Mesendoderm (in vitro differentiated cells): Measurements from ENCODE around the gene ROBO1.

Experiments
- DNase-seq: peaks from one replicate; pipeline ENCODE4 v3.0.0; 2013
- H2AK5ac ChIP-seq: 2 replicates; pipeline ENCODE4 v1.6.1; 2013; ENCODE audit warnings: low read length, inconsistent platforms
- H2BK120ac ChIP-seq: 2 replicates; pipeline ENCODE4 v1.6.1; 2013; ENCODE audit warnings: low read depth, mild to moderate bottlenecking, low read length, moderate library complexity, mixed read lengths
- H2BK15ac ChIP-seq: replicated peaks from 2 replicates; pipeline ENCODE4 v1.6.1; 2013; ENCODE audit warnings: low read depth, mild to moderate bottlenecking, moderate library complexity
- H2BK5ac ChIP-seq: 2 replicates; pipeline ENCODE4 v1.6.1; 2013; ENCODE audit warnings: low read length, inconsistent platforms
- H3K18ac ChIP-seq: 2 replicates; pipeline ENCODE4 v1.6.1; 2013; ENCODE audit warnings: mild to moderate bottlenecking, low read length, mixed read lengths
- H3K23ac ChIP-seq: one replicate; pipeline ENCODE4 v1.6.1; 2013; ENCODE audit warnings: low read length
- H3K27ac ChIP-seq: 2 replicates; pipeline ENCODE4 v1.5.1; 2013; ENCODE audit warnings: low read depth, mild to moderate bottlenecking, inconsistent platforms, low read length, moderate library complexity
- H3K27me3 ChIP-seq: 2 replicates; pipeline ENCODE4 v1.6.1; 2013; ENCODE audit warnings: low read length, control low read depth, mild to moderate bottlenecking, inconsistent platforms; ENCODE audit not compliant: insufficient read depth, poor library complexity
- H3K36me3 ChIP-seq: 2 replicates; pipeline ENCODE4 v1.6.1; 2013; ENCODE audit warnings: low read length, inconsistent platforms; ENCODE audit not compliant: control insufficient read depth, insufficient read depth
- H3K4ac ChIP-seq: one replicate; pipeline ENCODE4 v1.6.1; 2013; ENCODE audit warnings: low read depth, mild to moderate bottlenecking, low read length, moderate library complexity
- H3K4me1 ChIP-seq: 2 replicates; pipeline ENCODE4 v1.6.1; 2013; ENCODE audit warnings: low read depth, low read length, inconsistent platforms; ENCODE audit not compliant: control insufficient read depth
- H3K4me2 ChIP-seq: 2 replicates; pipeline ENCODE4 v1.6.1; 2013; ENCODE audit warnings: low read length
- H3K4me3 ChIP-seq: 2 replicates; pipeline ENCODE4 v1.5.1; 2013; ENCODE audit warnings: mild to moderate bottlenecking, low read length
- H3K56ac ChIP-seq: one replicate; pipeline ENCODE4 v1.6.1; 2013; ENCODE audit warnings: low read length
- H3K79me1 ChIP-seq: 2 replicates; pipeline ENCODE4 v1.6.1; 2013; ENCODE audit warnings: low read length, inconsistent platforms
- H3K79me2 ChIP-seq: 2 replicates; pipeline ENCODE4 v1.6.1; 2013; ENCODE audit warnings: mild to moderate bottlenecking, low read length; ENCODE audit not compliant: control insufficient read depth, insufficient read depth
- H3K9ac ChIP-seq: 2 replicates; pipeline ENCODE4 v1.6.1; 2013; ENCODE audit warnings: low read length, inconsistent platforms
- H4K5ac ChIP-seq: one replicate; pipeline ENCODE4 v1.6.1; 2013; ENCODE audit warnings: low read length
- H4K8ac ChIP-seq: one replicate; pipeline ENCODE4 v1.6.1; 2013; ENCODE audit warnings: low read depth, mild to moderate bottlenecking, control low read depth, low read length, moderate library complexity
- WGBS: extraction: QIAGEN DNeasy Blood & Tissue Kit; methylation state at CpG from one replicate; pipeline ENCODE4 v1.1.7; 2013; ENCODE audit warnings: low lambda C conversion rate, missing lambda C conversion rate; ENCODE audit not compliant: insufficient coverage; ENCODE audit errors: extremely low coverage; 5-methylcytosine and 5-hydroxymethylcytosine counted together

ROBO1 gene

GRCh38 chr3:79211586-79212359, 556.0 kb downstream of the ROBO1 start:
- Histone ChIP-seq H4K5ac (no peak overlapping the region), H3K79me1 (no peaks in the 10 kb centered on the region), H2BK120ac (no peak overlapping the region), H3K4me1 (no peaks in the 10 kb centered on the region), H3K27me3 (no peaks in the 10 kb centered on the region), H3K79me2 (no peaks in the 10 kb centered on the region), H3K4me2 (no peak overlapping the region), H2BK15ac (no peak overlapping the region), H3K36me3 (no peaks in the 10 kb centered on the region), H3K18ac (no peak overlapping the region), H3K56ac (no peak overlapping the region), H3K4ac (no peak overlapping the region), H2AK5ac (no peak overlapping the region), H3K27ac (no peak overlapping the region), H3K23ac (no peak overlapping the region), H3K4me3 (no peak overlapping the region), H4K8ac (no peak overlapping the region), H2BK5ac (no peak overlapping the region), H3K9ac (no peak overlapping the region)
- no CpG with 5 or more reads among the region's 12 CpGs for WGBS
- no peak for DNase-seq

DNA sequence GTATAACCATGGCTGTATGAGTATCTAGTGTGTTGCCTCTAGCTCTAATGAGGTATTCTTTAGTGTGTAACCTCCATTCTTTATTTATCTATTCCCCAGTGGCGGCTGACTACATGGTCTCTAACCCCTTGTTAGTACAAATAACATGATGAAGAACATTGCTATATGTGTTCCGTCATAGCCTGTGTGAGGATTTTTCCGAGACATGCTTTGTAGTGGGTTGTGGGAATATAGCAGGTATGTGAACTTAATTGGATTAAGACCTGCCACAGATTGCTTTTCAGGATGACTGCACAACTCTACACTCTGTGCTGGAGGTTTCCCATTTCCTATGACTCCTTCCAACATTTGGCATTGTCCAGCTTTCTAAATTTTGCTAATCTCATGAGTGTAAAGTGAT, 563.4 kb downstream of the ROBO1 start:
- Histone ChIP-seq H3K36me3 (no peaks in the 10 kb centered on the region), H3K56ac (no peak overlapping the region), H3K79me1 (no peaks in the 10 kb centered on the region), H4K8ac (no peak overlapping the region), H3K79me2 (no peaks in the 10 kb centered on the region), H3K27ac (no peak overlapping the region), H2BK15ac (no peak overlapping the region), H3K27me3 (no peaks in the 10 kb centered on the region), H4K5ac (no peak overlapping the region), H2BK120ac (no peak overlapping the region), H3K18ac (peak overlapping the region; percentile 18), H3K4ac (no peak overlapping the region), H3K4me3 (no peak overlapping the region), H2AK5ac (no peak overlapping the region), H3K4me1 (peaks cover 2% of the 10 kb centered on the region), H3K9ac (no peak overlapping the region), H3K23ac (no peak overlapping the region), H2BK5ac (no peak overlapping the region), H3K4me2 (no peak overlapping the region)
- WGBS, result no CpG with 5 or more reads among the region's 3 CpGs
- no peak for DNase-seq

DNA sequence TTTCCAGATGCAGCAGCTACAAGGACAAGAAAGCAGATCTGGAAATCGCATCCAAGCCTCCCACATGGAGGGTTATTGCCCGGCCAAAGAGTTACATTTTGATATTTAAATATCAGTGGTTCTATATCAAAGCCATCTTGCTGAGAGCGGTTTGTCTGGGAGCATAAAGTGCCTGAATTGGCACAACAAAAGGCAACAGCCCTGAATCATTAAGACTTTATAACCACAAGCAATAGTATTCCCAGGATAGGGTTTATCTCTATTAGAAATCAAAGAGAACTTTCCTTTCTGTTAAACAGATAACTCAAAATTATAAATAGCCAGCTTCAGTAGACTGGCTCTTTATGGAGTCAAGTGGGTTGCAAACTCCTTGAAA, 564.7 kb downstream of the ROBO1 start:
- H2BK5ac ChIP-seq, result no peak overlapping the region
- no peak overlapping the region for H3K4ac ChIP-seq
- no peak overlapping the region for H2AK5ac ChIP-seq
- H2BK120ac ChIP-seq, result no peak overlapping the region
- no peaks in the 10 kb centered on the region for H3K27me3 ChIP-seq
- no peak for DNase-seq
- no peak overlapping the region for H4K5ac ChIP-seq
- WGBS, result no CpG with 5 or more reads among the region's 3 CpGs
- H3K4me2 ChIP-seq, result no peak overlapping the region
- H3K79me2 ChIP-seq, result no peaks in the 10 kb centered on the region
- H3K9ac ChIP-seq, result no peak overlapping the region
- H3K36me3 ChIP-seq, result no peaks in the 10 kb centered on the region
- H3K27ac ChIP-seq, result no peak overlapping the region
- H2BK15ac ChIP-seq, result no peak overlapping the region
- no peak overlapping the region for H3K18ac ChIP-seq
- no peak overlapping the region for H3K4me3 ChIP-seq
- H3K79me1 ChIP-seq, result no peaks in the 10 kb centered on the region
- H4K8ac ChIP-seq, result no peak overlapping the region
- H3K4me1 ChIP-seq, result peaks cover 2% of the 10 kb centered on the region
- H3K56ac ChIP-seq, result no peak overlapping the region
- no peak overlapping the region for H3K23ac ChIP-seq

DNA sequence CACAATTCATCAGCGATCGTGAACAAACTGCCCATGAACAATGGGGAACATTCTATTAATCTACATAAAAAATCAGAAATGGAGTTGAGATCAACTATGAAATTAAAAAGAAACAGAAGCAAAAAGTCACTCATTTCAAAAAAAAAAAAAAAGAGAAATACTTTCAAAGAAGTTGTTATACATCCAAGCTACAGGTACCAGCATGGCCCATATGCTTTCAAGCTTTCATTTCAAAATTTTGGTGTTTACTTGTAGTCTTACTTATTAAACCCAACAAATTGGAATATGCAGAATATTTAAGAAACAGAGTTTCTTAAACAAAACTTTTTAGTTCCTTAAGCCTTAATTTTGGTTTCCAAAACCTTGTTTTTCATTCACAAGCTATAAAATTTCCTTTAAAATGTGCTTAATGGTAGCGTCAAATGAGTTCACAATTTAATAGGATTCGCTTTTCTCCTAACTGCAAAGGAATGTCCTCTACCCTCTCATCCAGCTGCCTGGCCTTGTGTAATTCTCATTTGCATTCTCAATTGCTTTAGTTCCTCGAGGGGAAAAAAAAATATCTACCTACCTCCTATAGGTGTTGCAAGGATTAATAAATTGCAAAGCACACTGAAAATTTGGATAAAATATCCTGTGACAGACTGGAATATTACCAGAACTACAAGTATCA, 565.2 kb downstream of the ROBO1 start:
- Histone ChIP-seq H2AK5ac (no peak overlapping the region), H2BK5ac (no peak overlapping the region), H3K23ac (no peak overlapping the region), H3K79me2 (no peaks in the 10 kb centered on the region), H3K9ac (no peak overlapping the region), H3K18ac (no peak overlapping the region), H3K79me1 (no peaks in the 10 kb centered on the region), H3K4me1 (peaks cover 2% of the 10 kb centered on the region), H3K27me3 (no peaks in the 10 kb centered on the region), H4K8ac (no peak overlapping the region), H2BK120ac (no peak overlapping the region), H3K56ac (no peak overlapping the region), H3K27ac (no peak overlapping the region), H3K36me3 (no peaks in the 10 kb centered on the region), H3K4ac (no peak overlapping the region), H4K5ac (no peak overlapping the region), H3K4me2 (no peak overlapping the region), H3K4me3 (no peak overlapping the region), H2BK15ac (no peak overlapping the region)
- no CpG with 5 or more reads among the region's 5 CpGs for WGBS
- DNase-seq, result peak; percentile 31

DNA sequence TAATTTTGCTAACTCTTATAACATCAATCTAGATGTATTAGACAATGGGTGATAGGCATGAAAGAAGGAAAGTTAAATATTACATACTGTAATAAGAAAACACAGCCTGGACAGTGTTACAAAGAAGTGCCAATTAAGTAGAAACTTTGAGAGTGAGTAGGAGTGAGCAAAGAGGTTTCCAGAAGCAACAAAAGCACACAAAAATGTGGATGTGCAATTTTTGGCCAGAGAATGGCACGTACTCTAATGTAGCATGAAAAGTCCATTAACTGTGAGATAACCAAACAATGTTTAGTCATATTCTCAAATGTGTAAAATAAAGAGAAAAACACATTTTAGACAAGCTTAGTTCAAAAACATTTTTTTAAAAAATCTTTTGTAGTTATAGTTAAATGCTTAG, 567.3 kb downstream of the ROBO1 start:
- Histone ChIP-seq H3K79me1 (no peaks in the 10 kb centered on the region), H3K36me3 (no peaks in the 10 kb centered on the region), H3K9ac (no peak overlapping the region), H3K4ac (no peak overlapping the region), H3K23ac (no peak overlapping the region), H2BK15ac (no peak overlapping the region), H2BK120ac (no peak overlapping the region), H3K4me2 (no peak overlapping the region), H3K79me2 (no peaks in the 10 kb centered on the region), H3K56ac (no peak overlapping the region), H3K4me1 (peaks cover 2% of the 10 kb centered on the region), H3K18ac (no peak overlapping the region), H3K4me3 (no peak overlapping the region), H4K5ac (no peak overlapping the region), H2AK5ac (no peak overlapping the region), H3K27ac (no peak overlapping the region), H3K27me3 (no peaks in the 10 kb centered on the region), H4K8ac (no peak overlapping the region), H2BK5ac (no peak overlapping the region)
- DNase-seq, result no peak
- WGBS, result no CpG with 5 or more reads among the region's 1 CpG
